NCI-H2227 (cell line): Measurements from ENCODE around the gene DHRSX.
"Not testable (repeated sequence)": the region's sequence is repeated elsewhere in the genome, so short reads cannot be mapped to it uniquely, and the experiment has no call there.

ENCODE experiments used
- DNase-seq: peaks from one replicate; lab custom pipeline; 2025; ENCODE audit not compliant: unreplicated experiment; lab: John Stamatoyannopoulos, UW

The DHRSX gene

GRCh38 chrX:2500091-2500802 is 529 bp downstream of the DHRSX start:
- no peak for DNase-seq

GRCh38 chrX:2499507-2499906 is 1.3 kb downstream of the DHRSX start:
- DNase-seq: no peak

DNA sequence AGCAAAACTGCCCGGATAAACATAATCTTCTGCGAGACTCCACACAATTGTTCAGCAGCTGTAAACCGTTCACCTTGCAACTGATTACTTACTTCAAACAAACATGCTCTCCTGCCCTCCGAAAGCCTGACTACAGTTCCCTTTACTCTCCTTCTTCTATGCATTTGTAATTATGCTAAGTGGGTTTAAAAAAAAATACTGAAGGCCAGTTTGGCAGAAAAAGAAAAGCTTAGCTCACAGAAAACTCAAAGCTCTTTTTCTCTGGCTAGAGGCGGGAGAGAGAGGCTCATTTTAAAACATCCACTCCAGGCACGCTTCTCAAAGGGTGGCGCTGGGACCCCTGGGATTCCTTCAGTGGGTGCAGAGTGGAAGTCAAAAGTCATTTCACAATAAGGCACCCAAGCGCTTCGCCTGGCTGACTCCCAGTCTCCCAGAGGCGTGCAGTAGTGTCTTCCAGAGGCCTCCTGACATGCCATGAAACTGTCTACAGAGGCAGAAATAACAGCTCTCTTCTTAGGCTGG is 1.9 kb downstream of the DHRSX start:
- no peak for DNase-seq

DNA sequence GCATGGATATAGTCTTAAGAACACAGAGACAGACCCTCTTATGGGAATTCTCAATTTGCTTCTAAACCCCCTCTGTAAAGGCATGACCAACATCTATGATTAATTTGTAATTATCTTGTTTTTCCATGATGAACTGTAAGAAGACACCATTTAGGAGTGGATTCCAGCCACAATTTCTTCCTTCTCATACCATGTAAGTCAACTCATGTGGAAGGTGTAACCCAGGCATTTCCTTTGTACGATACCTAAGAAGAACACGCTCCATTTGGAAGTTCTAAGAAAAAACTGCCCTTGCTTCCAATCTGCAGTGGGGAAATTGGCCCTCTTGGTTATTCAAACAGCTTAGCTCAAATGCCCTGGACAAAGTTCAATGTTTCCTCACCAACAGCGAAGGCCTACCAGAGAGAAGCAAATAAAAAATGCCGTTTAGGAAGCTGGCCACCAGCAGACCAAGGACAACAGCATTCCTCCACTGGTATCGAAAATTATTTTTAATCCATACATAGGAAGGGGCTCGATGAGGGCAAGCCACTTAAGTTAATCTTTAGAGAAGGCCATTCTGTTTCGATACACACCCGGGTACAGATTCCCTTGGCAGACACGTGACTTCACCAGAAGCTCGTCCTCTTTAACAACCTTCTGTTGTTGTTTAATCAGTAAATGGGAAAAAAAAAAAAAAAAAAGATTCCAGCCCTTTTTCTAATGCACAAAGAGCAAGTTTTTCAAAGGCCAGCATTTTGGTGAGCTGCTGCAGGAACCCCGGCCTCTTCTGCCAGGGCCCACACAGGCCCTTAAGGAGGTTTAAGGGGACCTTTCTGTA is 2.6 kb downstream of the DHRSX start:
- no peak for DNase-seq

DNA sequence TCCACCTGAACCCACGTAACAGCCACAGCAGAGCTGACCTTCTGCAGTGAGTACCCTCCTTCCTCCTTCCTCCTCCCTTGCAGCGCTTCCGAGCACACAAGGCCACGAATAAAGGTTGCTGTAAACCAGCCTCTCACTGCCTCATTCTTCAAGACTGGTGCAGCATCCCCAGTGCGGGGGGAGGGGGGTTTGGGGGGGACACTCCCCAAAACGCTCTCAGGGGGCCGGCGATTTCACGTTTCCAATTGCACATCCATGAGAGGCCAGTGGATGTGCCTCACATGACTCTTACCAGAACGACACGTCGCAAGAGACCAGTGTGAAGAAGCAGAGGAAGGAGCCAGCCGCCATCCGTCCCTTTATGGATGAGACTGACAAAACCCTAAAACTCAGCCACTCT is 5.2 kb downstream of the DHRSX start:
- DNase-seq: no peak

DNA sequence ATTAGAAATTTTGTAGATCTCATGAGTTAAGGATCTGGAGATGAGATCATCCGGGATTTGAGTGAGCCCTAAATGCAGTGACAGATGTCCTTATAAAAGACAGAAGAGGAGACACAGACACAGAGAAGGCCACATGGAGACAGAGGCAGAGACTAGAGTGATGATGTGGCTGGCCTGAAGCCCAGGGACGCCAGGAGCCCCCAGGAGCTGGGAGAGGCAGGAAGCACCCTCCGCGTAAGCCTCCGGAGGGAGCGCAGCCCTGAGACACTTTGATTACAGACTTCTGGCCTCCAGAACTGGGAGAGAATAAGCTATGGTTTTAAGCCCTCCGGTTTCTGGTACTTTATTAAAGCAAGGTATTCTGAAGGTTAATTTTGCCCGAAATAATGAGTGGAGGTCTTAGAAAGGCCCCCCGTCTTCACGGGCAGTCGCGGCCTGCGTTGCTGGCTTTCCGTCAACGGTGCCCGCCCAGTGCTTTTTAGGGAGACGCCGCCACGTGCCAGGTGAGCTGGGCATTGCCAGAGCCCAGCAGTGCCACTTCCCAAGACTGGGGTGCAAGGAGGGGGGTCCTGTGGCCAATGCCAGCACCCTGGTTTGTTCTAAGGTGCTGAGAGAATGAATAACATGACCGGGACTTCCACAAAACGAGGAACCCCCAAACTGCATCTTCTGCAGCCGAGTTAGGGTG is 8.1 kb downstream of the DHRSX start:
- DNase-seq: no peak

DNA sequence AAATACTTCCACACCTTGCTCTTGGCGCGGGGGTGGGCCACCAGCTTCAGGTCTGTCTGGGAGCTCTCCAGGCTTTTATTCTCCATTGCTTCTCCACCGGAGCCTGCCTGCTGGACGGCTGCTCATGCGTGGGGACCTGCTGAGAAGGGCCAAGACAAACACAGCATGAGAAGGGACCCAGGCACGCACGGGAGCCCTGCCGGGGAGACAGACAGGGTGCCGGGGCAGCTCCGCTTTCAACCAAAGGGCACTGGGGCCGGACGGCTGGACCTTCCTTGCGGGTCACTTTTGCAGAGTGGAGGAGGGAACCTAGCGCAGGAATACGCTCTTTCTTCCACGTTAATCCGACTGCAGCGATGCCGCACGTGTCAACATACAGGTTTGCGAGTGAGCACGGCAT is 10.1 kb downstream of the DHRSX start:
- DNase-seq: no peak

DNA sequence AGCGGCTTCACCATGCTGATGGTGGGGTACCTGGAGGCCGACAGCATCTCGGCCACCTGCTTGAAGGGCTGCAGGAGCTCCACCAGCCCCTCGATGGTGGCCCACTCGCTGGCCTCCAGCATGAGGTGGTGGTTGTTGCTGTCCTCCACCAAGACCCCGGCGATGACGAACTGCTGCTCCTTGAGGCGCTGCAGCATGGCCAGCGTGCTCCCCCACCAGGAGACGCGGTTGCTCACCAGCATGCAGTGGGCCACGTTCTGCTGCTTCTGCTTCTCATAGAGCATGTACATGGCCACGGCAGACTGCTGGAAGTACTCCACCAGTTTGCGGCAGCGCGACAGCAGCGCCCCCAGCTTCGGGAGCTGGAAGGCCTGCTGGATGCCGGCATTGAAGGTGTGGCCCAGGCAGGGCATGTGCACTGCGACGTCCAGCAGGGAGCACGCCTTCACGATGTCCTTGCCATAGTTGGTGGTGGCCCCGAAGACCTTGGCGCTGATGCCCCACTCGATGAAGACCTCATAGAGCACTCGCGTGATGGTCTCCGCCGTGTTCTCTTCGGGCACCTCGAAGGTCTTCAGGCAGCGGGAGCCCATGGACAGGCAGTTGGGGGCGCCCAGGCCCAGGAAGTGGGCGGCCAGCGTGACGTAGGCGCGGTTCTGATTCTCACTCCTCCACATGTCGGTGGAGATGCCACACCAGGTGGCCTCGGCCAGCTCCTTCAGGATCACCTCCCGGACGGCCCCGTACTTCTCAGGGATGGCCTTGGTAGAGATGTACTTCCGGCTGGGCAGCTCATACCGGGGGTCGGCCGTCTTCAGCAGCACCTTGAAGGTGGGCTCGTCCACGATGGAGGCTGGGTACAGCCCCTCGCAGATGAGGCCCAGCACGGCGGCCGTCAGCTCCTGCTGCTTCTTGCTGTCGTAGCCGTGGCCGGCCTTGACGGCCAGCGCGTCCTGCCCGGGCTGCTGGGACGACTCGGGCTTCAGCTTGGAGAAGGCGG is 11.0 kb downstream of the DHRSX start:
- DNase-seq: no peak

GRCh38 chrX:2488621-2489285 is 12.0 kb downstream of the DHRSX start:
- DNase-seq: no peak

- no peak for DNase-seq
Measured at GRCh38 chrX:2487366-2487765, 13.4 kb downstream of the DHRSX start.

DNA sequence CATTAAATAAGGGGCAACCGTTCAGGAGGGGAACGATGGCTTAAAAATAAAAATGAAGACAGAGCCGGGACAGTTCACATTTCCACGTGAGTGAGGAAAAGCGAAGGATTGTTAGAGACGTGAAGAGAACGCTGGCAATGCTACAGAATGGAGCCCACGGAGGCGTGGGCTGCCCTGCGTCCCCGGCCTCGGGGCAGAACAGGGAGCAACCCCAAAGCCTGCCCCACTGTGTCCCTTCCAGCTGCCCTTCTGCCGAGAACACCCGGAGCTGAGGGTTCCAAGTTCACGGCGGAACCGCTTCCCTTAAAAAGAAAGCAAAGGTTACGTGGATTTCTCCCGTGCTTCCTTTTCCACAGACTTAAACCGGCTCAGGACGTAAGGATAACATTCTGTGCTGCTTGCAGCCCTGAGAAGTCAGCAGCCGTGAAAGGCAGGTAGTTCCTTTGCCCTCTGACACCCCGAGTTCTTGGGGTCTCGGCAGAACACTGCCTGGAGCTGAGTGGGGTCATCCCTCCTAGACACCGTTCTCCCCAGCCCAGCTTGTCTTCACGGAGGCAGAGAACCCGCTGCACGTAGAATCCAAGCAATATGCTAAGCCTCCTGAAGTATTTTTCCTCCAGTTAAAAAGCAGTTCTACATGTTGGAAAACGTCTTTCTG is 14.2 kb downstream of the DHRSX start:
- DNase-seq: no peak

DNA sequence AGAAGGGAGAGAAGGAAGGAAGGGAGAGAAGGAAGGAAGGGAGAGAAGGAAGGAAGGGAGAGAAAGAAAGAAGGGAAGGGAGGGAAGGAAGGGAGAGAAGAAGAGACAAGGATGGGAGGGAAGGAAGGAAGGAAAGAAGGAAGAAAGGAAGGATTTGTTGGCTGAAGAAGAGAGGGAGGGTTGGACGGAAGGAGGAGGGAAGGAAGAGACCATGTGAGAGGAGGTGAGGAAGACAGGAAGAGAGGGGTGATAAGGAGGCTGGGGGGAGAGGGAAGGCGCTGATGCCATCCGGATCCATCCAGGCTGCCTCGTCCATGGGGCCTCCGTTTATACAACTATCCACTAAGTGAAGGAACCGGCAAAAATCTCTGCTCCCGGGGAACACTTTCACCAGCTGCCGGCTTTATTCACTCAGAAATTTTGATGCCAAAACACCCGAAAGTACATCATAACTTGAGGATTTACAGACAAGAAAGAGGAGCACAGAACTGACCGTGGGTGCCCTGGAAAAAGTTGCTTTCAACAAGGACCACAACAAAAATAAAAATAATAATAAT is 14.9 kb downstream of the DHRSX start:
- no peak for DNase-seq

DNA sequence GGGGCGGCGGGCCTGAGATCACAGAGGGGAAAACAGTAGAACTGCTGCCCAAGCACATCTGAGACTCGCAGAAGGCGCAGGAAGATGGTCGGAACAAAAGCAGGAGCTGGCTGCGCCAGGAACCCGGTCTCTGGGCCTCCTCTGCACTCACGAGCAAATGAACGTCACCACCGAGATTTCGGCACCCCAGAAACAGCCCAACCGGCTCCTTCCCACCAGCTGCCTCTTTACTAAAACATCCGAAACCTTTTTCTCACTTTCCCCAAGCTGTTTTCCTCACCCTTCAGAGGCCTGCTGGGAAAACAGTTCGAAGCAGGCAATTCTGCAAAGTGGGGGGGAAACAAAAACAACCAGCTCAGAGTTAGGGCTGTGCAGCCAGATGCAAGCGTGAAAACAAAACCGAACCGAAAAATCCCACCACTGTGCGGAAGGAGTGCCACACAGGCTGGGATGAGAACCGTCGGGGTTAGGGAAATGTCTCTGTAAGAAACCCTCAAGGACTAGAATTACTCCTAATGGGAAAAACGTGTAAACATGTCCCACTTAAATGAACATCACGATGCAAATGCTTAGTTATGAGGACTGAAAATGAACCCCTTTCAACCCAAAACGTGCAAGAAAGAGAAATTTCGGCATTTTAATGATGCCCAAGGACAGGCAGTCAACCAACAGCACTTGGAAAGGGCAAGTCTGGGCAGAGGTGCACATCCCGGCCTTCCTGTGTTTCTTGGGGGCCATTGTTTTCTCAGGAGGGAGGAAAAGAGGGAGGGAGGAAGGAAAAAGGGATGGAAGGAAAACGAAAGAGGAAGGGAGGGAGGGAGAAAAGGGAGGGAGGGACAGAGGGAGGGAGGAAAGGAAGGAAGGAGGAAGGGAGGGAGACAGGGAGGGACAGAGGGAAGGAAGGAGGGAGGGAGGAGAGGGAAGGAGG is 15.8 kb downstream of the DHRSX start:
- no peak for DNase-seq

DNA sequence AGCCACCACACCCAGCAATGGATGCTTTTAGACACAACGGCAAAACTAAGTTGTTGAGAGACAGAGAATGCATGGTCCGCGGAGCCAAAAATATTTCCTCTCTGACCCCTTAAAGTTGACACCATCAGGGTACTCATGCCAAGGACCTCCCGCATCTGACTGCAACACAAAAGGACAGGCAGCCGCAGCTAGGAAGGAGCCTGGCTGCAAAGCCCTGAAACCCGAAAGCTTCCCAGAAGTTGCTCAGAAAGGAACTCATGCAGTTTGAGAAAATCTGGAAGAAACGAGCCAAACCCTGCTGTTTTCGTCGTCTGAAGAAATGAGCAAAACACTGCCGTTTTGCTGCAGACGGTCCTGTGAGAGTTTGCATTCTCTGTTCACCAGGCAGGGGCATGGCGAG is 16.5 kb downstream of the DHRSX start:
- DNase-seq: no peak

GRCh38 chrX:2483398-2484060 is 17.2 kb downstream of the DHRSX start:
- no peak for DNase-seq

DNA sequence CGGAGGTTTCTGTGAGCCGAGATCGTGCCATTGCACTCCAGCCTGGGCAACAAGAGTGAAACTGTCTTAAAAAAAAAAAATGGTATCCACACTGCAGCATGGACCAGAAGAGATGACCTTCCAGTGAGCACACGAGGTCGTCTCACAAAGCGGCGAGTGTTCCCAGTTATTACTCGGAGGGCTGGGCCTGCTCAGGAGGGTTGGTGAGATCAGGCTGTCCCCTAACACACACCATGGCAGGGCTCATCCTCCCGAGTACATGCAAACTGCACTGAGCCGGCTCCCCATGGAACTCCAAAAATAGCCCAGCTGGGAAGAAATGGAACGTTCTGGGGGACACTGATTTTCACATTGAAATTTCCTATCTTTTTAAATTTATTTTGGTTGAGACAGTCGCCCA is 19.2 kb downstream of the DHRSX start:
- DNase-seq: not testable (repeated sequence)

DNA sequence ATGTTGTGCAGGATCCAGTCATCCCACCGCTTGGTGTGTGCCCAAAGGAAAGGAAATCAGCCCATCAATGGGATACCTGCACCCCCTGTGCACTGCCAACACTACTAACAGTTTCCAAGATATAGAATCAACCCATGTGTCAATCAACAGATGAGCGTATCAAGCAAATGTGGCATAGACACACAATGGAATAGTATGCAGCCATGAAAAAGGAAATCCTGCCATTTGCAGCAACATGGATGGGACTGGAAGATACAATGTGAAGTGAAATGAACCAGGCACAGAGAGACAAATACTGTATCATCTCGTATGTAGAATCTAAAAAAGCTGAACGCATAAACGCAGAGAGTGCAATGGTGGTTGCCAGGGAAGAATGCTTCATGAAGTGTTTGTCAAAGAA is 20.8 kb downstream of the DHRSX start:
- DNase-seq: not testable (repeated sequence)

DNA sequence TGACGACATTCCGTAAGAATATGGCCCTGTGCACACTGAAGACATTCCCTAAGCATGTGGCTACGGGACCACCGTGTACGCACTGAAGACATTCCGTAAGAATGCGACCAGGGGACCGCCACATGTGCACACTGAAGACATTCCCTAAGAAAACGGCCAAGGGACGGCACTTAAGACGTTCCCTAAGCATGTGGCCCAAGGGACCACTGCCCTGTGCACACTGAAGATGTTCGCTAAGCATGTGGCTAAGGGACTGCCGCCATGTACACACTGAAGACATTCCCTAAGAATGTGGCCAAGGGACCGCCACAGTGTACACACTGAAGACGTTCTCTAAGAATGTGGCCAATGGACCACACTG is 21.4 kb downstream of the DHRSX start:
- no peak for DNase-seq
